Activated B cell treated with CpG ODN at 0.5 μM for 24 hours (primary cell): Measurements from ENCODE around the gene LRRC47. TPM values are rescaled to one million over a fixed set of nuclear protein-coding genes. Genes with fewer than 3 reads are reported as not detected.

Experiments
- ATAC-seq: fragments of 200-7000 bp; cut with Tn5 transposase; one replicate; pipeline ENCODE4 v1.10.0; 2021; ENCODE audit warnings: low read depth, mild to moderate bottlenecking, moderate library complexity
- CTCF ChIA-PET: fragments of 350-600 bp; sonication (Branson Sonifier 250); formaldehyde crosslinking; loops from one replicate; lab custom pipeline; 2021; ENCODE audit warnings: antibody characterized with exemption; lab: Charles Lee
- POLR2A ChIA-PET: fragments of 350-600 bp; sonication (Branson Sonifier 250); formaldehyde crosslinking; loops from one replicate; lab custom pipeline; 2021; ENCODE audit warnings: antibody characterized with exemption; lab: Charles Lee
- DNase-seq: peaks from one replicate; pipeline ENCODE4 v3.0.0; 2022
- H3K27ac Mint-ChIP-seq: one replicate; pipeline ENCODE4 v1.8.0; 2020; ENCODE audit warnings: mixed read lengths
- H3K27me3 Mint-ChIP-seq: one replicate; pipeline ENCODE4 v1.8.0; 2021; ENCODE audit warnings: mixed read lengths
- H3K36me3 Mint-ChIP-seq: one replicate; pipeline ENCODE4 v1.8.0; 2021; ENCODE audit warnings: low read depth, mixed read lengths
- H3K4me1 Mint-ChIP-seq: one replicate; pipeline ENCODE4 v1.8.0; 2021; ENCODE audit warnings: mixed read lengths
- H3K4me3 Mint-ChIP-seq: one replicate; pipeline ENCODE4 v1.8.0; 2020; ENCODE audit warnings: mild to moderate bottlenecking, mixed read lengths
- H3K9me3 Mint-ChIP-seq: one replicate; pipeline ENCODE4 v1.8.0; 2020; ENCODE audit warnings: mixed read lengths
- CTCF ChIP-seq: fragments of 200-600 bp; IDR thresholded peaks from one replicate; pipeline ENCODE4 v1.8.0; 2022; ENCODE audit warnings: antibody characterized with exemption, mild to moderate bottlenecking
- intact Hi-C: fragments of 100-400 bp; cut with micrococcal nuclease; formaldehyde crosslinking; loops from one replicate; pipeline ENCODE4 v1.15.1; 2024
- total RNA-seq: library from RNA; stranded (reverse); gene quantifications from 2 replicates; pipeline ENCODE4 v1.2.3, GENCODE V29; 2022

LRRC47 gene
- total RNA-seq, 1 donor from 2014 or later = 43.3 TPM

GRCh38 chr1:3827813-3828307 lies 31.6 kb upstream of the LRRC47 start:
- POLR2A ChIA-PET = no interaction called here
- ATAC-seq (no peak), DNase-seq (no peak)
- Mint-ChIP-seq H3K27ac (no peak overlapping the region), H3K27me3 (no peaks in the 10 kb centered on the region), H3K4me3 (no peak overlapping the region), H3K9me3 (no peaks in the 10 kb centered on the region), H3K4me1 (no peaks in the 10 kb centered on the region), H3K36me3 (peaks cover 82% of the 10 kb centered on the region)
- CTCF ChIA-PET = no interaction called here
- intact Hi-C loops = no loop called here
- no peak for TF ChIP-seq CTCF

GRCh38 chr1:3825356-3825755 lies 29.1 kb upstream of the LRRC47 start:
- CTCF ChIA-PET = no interaction called here

GRCh38 chr1:3824650-3825049 lies 28.4 kb upstream of the LRRC47 start:
- peaks cover 86% of the 10 kb centered on the region for H3K36me3 Mint-ChIP-seq
- no peak for TF ChIP-seq CTCF
- H3K27me3 Mint-ChIP-seq = no peaks in the 10 kb centered on the region
- ATAC-seq (no peak), DNase-seq (no peak)
- intact Hi-C loops = no loop called here
- no peak overlapping the region for H3K4me3 Mint-ChIP-seq
- no peaks in the 10 kb centered on the region for H3K4me1 Mint-ChIP-seq
- H3K27ac Mint-ChIP-seq = no peak overlapping the region
- H3K9me3 Mint-ChIP-seq = no peaks in the 10 kb centered on the region
- POLR2A ChIA-PET = no interaction called here
- CTCF ChIA-PET = no interaction called here

More at GRCh38 chr1:3825356-3825755, 29.1 kb upstream of the LRRC47 start:
- POLR2A ChIA-PET = no interaction called here
- H3K27me3 Mint-ChIP-seq = no peaks in the 10 kb centered on the region
- intact Hi-C loops = no loop called here
- no peaks in the 10 kb centered on the region for H3K4me1 Mint-ChIP-seq
- no peak overlapping the region for H3K4me3 Mint-ChIP-seq
- DNase-seq = no peak
- no peaks in the 10 kb centered on the region for H3K9me3 Mint-ChIP-seq
- TF ChIP-seq CTCF = no peak
- peaks cover 87% of the 10 kb centered on the region for H3K36me3 Mint-ChIP-seq
- H3K27ac Mint-ChIP-seq = no peak overlapping the region
- ATAC-seq = no peak

- no peak for TF ChIP-seq CTCF
- no peaks in the 10 kb centered on the region for H3K9me3 Mint-ChIP-seq
- H3K36me3 Mint-ChIP-seq = peaks cover 78% of the 10 kb centered on the region
- no peak for DNase-seq
- ATAC-seq = no peak
- no peak overlapping the region for H3K4me3 Mint-ChIP-seq
- H3K27me3 Mint-ChIP-seq = no peaks in the 10 kb centered on the region
- no peaks in the 10 kb centered on the region for H3K4me1 Mint-ChIP-seq
- ChIA-PET CTCF (no interaction called here), POLR2A (no interaction called here)
- intact Hi-C loops = no loop called here
- H3K27ac Mint-ChIP-seq = no peak overlapping the region
These were observed 26.1 kb upstream of the LRRC47 start for GRCh38 chr1:3822421-3822820.

- H3K9me3 Mint-ChIP-seq = no peaks in the 10 kb centered on the region
- H3K27me3 Mint-ChIP-seq = no peaks in the 10 kb centered on the region
- TF ChIP-seq CTCF = no peak
- ATAC-seq = no peak
- DNase-seq = no peak
- no peaks in the 10 kb centered on the region for H3K4me1 Mint-ChIP-seq
- peaks cover 75% of the 10 kb centered on the region for H3K36me3 Mint-ChIP-seq
- no peak overlapping the region for H3K27ac Mint-ChIP-seq
- intact Hi-C loops = no loop called here
- ChIA-PET POLR2A (no interaction called here), CTCF (no interaction called here)
- no peak overlapping the region for H3K4me3 Mint-ChIP-seq
These were observed 25.6 kb upstream of the LRRC47 start for GRCh38 chr1:3821908-3822307.
